ENCODE data around the gene GEN1. TPM values are rescaled to one million over a fixed set of nuclear protein-coding genes. Genes with fewer than 3 reads are reported as not detected.
"Not testable (repeated sequence)": the region's sequence is repeated elsewhere in the genome, so short reads cannot be mapped to it uniquely, and the experiment has no call there.

Gene GEN1
- total and polyA plus RNA-seq, 10 of the 15 experiments (the other 5 are each of a cell fraction or from before 2014, with no cell fraction given), result 6.0 to 49.6 (median 36.0) TPM

DNA sequence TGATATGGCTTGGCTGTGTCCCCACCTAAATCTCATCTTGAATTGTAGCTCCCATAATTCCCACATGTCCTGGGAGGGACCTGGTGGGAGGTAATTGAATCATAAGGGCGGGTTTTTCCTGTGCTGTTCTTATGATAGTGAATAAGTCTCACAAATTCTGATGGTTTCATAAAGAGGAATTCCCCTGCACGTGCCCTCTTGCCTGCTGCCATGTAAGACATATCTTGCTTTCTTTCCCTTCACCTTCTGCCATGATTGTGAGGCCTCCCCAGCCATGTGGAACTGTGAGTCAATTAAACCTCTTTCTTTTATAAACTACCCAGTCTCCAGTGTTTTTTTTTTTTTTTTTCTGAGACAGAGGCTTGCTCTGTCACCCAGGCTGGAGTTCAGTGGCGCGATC, 69.7 kb downstream of the GEN1 start:
- peak; percentile 34 to 51; a peak in 3 of 4 replicates for TF ChIP-seq IKZF2 (IDR thresholded peaks at IDR 0.05)
- TF ChIP-seq, protein P1, sequence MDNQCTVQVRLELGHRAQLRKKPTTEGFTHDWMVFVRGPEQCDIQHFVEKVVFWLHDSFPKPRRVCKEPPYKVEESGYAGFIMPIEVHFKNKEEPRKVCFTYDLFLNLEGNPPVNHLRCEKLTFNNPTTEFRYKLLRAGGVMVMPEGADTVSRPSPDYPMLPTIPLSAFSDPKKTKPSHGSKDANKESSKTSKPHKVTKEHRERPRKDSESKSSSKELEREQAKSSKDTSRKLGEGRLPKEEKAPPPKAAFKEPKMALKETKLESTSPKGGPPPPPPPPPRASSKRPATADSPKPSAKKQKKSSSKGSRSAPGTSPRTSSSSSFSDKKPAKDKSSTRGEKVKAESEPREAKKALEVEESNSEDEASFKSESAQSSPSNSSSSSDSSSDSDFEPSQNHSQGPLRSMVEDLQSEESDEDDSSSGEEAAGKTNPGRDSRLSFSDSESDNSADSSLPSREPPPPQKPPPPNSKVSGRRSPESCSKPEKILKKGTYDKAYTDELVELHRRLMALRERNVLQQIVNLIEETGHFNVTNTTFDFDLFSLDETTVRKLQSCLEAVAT (IDR thresholded peaks at IDR 0.05), result 0 out of 2 replicates have a peak, but pooled peaks have one; percentile 52
- peak; percentile 59; the same call in 1 of the 2 replicates for TF ChIP-seq RAD51 (IDR thresholded peaks at IDR 0.05)
- peak; percentile 86 for TF ChIP-seq ZNF687 (IDR thresholded peaks at IDR 0.05)
- TF ChIP-seq IKZF1 (conservative IDR thresholded peaks at IDR 0.05), result peak; percentile 64
- 0 out of 2 replicates have a peak, but pooled peaks have one; percentile 26 for TF ChIP-seq NR2F1 (conservative IDR thresholded peaks at IDR 0.05)
- TF ChIP-seq BHLHE40 (IDR thresholded peaks at IDR 0.05; ENCODE audit: borderline replicate concordance in 1 of 2, low read depth in 2 of 2, low read length in 1 of 2), result peak; percentile 71 to 94; a peak in 3 of 4 replicates
- peak; percentile 49 for TF ChIP-seq RELA (IDR thresholded peaks at IDR 0.05; ENCODE audit: borderline replicate concordance, partially characterized antibody)
- TF ChIP-seq, protein P2, sequence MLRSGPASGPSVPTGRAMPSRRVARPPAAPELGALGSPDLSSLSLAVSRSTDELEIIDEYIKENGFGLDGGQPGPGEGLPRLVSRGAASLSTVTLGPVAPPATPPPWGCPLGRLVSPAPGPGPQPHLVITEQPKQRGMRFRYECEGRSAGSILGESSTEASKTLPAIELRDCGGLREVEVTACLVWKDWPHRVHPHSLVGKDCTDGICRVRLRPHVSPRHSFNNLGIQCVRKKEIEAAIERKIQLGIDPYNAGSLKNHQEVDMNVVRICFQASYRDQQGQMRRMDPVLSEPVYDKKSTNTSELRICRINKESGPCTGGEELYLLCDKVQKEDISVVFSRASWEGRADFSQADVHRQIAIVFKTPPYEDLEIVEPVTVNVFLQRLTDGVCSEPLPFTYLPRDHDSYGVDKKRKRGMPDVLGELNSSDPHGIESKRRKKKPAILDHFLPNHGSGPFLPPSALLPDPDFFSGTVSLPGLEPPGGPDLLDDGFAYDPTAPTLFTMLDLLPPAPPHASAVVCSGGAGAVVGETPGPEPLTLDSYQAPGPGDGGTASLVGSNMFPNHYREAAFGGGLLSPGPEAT (IDR thresholded peaks at IDR 0.05; ENCODE audit: low read depth), result peak; percentile 78
- in situ Hi-C loops (cut with MboI); H3K4me2 ChIP-seq (ENCODE audit: control insufficient read depth, insufficient read depth); H3K27me3 ChIP-seq (replicated peaks in 1 of 2; ENCODE audit: control insufficient read depth in 2 of 2, insufficient read depth in 2 of 2, low read length in 1 of 2); H3K36me3 ChIP-seq (ENCODE audit: control insufficient read depth in 2 of 2, insufficient read depth in 2 of 2, low read length in 1 of 2); FAIRE-seq; H3K79me2 ChIP-seq (ENCODE audit: control insufficient read depth, insufficient read depth, low read length); H2AFZ ChIP-seq (ENCODE audit: control insufficient read depth, low read depth, low read length); H3K27ac ChIP-seq (ENCODE audit: control insufficient read depth, insufficient read depth); H4K20me1 ChIP-seq (ENCODE audit: control insufficient read depth, insufficient read depth); BruUV-seq (replicated peaks); H3K9ac ChIP-seq (ENCODE audit: control insufficient read depth, insufficient read depth, low read length); H3K9me3 ChIP-seq (replicated peaks; ENCODE audit: control insufficient read depth, insufficient read depth, low read length); DNase-seq (ENCODE audit: low read depth, low spot score); H3K4me3 ChIP-seq: not testable (repeated sequence)
- CTCF ChIA-PET, result interaction anchor here (0.8 to 6.6 kb wide), 10 partner anchors 10 to 105 kb away, joined by 3 to 77 read pairs (median 4); no protein-coding TSS in a partner anchor
- SMC1A ChIA-PET (ENCODE audit: uncharacterized antibody, unreplicated experiment), result interaction anchor here (0.6 to 15.2 kb wide), 11 partner anchors 8 to 93 kb away, joined by 3 to 288 read pairs (median 4); partner anchors contain the start of genes GEN1, MSGN1 and SMC6
- intact Hi-C loops (cut with micrococcal nuclease; ENCODE audit: unreplicated experiment), result loop anchor here (5.0 kb wide), 1 partner anchor 166 kb away; no protein-coding TSS in a partner anchor
- 18% methylated on average over 2 of the region's 4 CpGs for WGBS (ENCODE audit: insufficient coverage, insufficient replicate concordance, low lambda C conversion rate, missing lambda C conversion rate)
- peaks cover 29% of the 10 kb centered on the region for H3K4me1 ChIP-seq (ENCODE audit: control insufficient read depth, insufficient read depth, low read length)
- RAD21 ChIA-PET (ENCODE audit: unreplicated experiment), result interaction anchor here (0.7 to 5.0 kb wide), 9 partner anchors 10 to 103 kb away, joined by 3 to 96 read pairs (median 4); partner anchors contain the start of genes GEN1 and SMC6
- peak; percentile 32 for ATAC-seq
- POLR2A ChIA-PET, result interaction anchor here (0.6 to 6.1 kb wide), 5 partner anchors 10 to 736 kb away, joined by 3 to 80 read pairs (median 10); partner anchors contain the start of genes GEN1 and SMC6
